Keratinocyte (primary cell): ENCODE results near the gene PLXNA1. TPM values are rescaled to one million over a fixed set of nuclear protein-coding genes. Genes with fewer than 3 reads are reported as not detected.

ENCODE experiments used
- DNase-seq: peaks from one replicate; pipeline ENCODE4 v3.0.0-alpha.2; 2011; ENCODE audit warnings: low read depth, missing footprints, low spot score
- FAIRE-seq: peaks from 2 replicates; lab custom pipeline; 2011; peaks lifted over from hg19 to GRCh38; lab: Jason Lieb, UNC
- H2AFZ ChIP-seq: 2 replicates; pipeline ENCODE4 v1.6.0; 2012; ENCODE audit warnings: low read length, control low read depth, inconsistent platforms; ENCODE audit not compliant: control insufficient read depth
- H3K27ac ChIP-seq: 2 replicates; pipeline ENCODE4 v1.5.1; 2011; ENCODE audit warnings: low read length; ENCODE audit not compliant: control insufficient read depth, insufficient read depth
- H3K27me3 ChIP-seq: 3 replicates; pipeline ENCODE4 v1.6.0; 2011; ENCODE audit warnings: low read length; ENCODE audit not compliant: control insufficient read depth, insufficient read depth; ENCODE audit errors: extremely low read depth
- H3K36me3 ChIP-seq, 2 experiments: 2 replicates in 1 of 2; 3 replicates in 1 of 2; pipeline ENCODE4 v1.5.1; 2011; ENCODE audit warnings: low read length in 2 of 2, mild to moderate bottlenecking in 1 of 2; ENCODE audit not compliant: control insufficient read depth in 2 of 2, insufficient read depth in 2 of 2; ENCODE audit errors: extremely low read depth in 1 of 2
- H3K4me1 ChIP-seq: 3 replicates; pipeline ENCODE4 v1.5.1; 2011; ENCODE audit warnings: low read length; ENCODE audit not compliant: control insufficient read depth, insufficient read depth; ENCODE audit errors: extremely low read depth
- H3K4me2 ChIP-seq: 3 replicates; pipeline ENCODE4 v1.6.0; 2011; ENCODE audit warnings: low read depth, low read length; ENCODE audit not compliant: control insufficient read depth, insufficient read depth; ENCODE audit errors: extremely low read depth
- H3K4me3 ChIP-seq, 3 experiments: fragments of 200-600 bp in 1 of 3; sonication (generic) in 1 of 3; 2 replicates in 2 of 3; 3 replicates in 1 of 3; pipeline ENCODE4 v1.5.1; 2011 to 2016; ENCODE audit warnings: low read length in 3 of 3, mild to moderate bottlenecking in 3 of 3, control low read depth in 2 of 3, inconsistent platforms in 1 of 3, low read depth in 1 of 3, mixed read lengths in 1 of 3, mixed run types in 1 of 3, moderate library complexity in 1 of 3; ENCODE audit not compliant: control insufficient read depth in 2 of 3, insufficient read depth in 2 of 3; ENCODE audit errors: extremely low read depth in 1 of 3
- H3K79me2 ChIP-seq: 2 replicates; pipeline ENCODE4 v1.6.0; 2012; ENCODE audit warnings: low read length; ENCODE audit not compliant: control insufficient read depth, insufficient read depth
- H3K9ac ChIP-seq: 3 replicates; pipeline ENCODE4 v1.6.0; 2011; ENCODE audit warnings: low read length; ENCODE audit not compliant: control insufficient read depth, insufficient read depth; ENCODE audit errors: extremely low read depth
- H3K9me1 ChIP-seq: 3 replicates; pipeline ENCODE4 v1.6.0; 2011; ENCODE audit warnings: low read length; ENCODE audit not compliant: control insufficient read depth, insufficient read depth; ENCODE audit errors: extremely low read depth
- H3K9me3 ChIP-seq: 2 replicates; pipeline ENCODE4 v1.5.1; 2012; ENCODE audit warnings: low read depth, low read length; ENCODE audit not compliant: control insufficient read depth
- H4K20me1 ChIP-seq: 3 replicates; pipeline ENCODE4 v1.6.0; 2011; ENCODE audit warnings: low read length; ENCODE audit not compliant: control insufficient read depth, insufficient read depth; ENCODE audit errors: extremely low read depth
- CTCF ChIP-seq, 3 experiments: IDR thresholded peaks in 1 of 3; conservative IDR thresholded peaks in 1 of 3; optimal IDR thresholded peaks in 1 of 3; 2 replicates in 2 of 3; 3 replicates in 1 of 3; pipeline versions ENCODE3 to v1.5.1; 2011; ENCODE audit warnings: low read length in 3 of 3, mild to moderate bottlenecking in 3 of 3, moderate library complexity in 2 of 3, control low read depth in 1 of 3, inconsistent platforms in 1 of 3; ENCODE audit not compliant: insufficient read depth in 2 of 3; ENCODE audit errors: extremely low read depth in 1 of 3
- EZH2 ChIP-seq: IDR thresholded peaks from one replicate; pipeline ENCODE4 v1.6.1; 2012; ENCODE audit warnings: inconsistent platforms, mild to moderate bottlenecking, low read length, moderate library complexity
- dilution Hi-C: fragments of 300-500 bp; cut with MboI; formaldehyde crosslinking; loops from one replicate; pipeline ENCODE4 v1.7.0; 2020; ENCODE audit warnings: low sequenced_read_pairs; ENCODE audit not compliant: extremely low pct_ligation_motif_present
- polyA plus RNA-seq, 5 experiments: library from polyadenylated mRNA; depleted of rRNA in 3 of 5; stranded (reverse) in 3 of 5; stranded (forward) in 1 of 5; unstranded in 1 of 5; fragments of >200 nt; gene quantifications; 1 replicate in 1 of 5; 2 replicates in 3 of 5; 3 replicates in 1 of 5; pipeline versions ENCODE4 v1.2.1 to v1.2.3, GENCODE V29; 2011 to 2012; ENCODE audit warnings: missing spikeins in 2 of 5, low read depth in 1 of 5, low replicate concordance in 1 of 5

PLXNA1 gene
- polyA plus RNA-seq, 1 donor (not counting 4 experiments of a cell fraction or from before 2014, with no cell fraction given) = 38.4 TPM

DNA sequence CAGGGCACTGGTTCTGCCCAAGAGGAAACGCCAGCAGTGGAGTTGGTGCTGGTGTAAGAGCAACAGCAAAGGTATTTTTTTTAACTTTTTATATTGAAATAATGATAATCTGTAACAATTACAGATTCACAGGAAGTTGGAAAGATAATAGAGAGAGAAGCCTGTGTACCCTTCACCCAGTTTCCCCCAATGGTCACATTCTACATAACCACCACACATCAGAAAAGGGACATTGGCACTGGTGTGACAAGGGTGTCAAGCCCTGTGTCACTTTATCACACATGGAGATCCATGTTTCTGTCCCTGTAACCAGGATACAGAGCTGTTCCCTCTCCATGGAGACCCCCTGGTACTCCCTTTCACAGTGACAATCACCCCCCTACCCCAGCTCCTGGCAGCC, 9.1 kb upstream of the PLXNA1 start:
- Histone ChIP-seq H3K4me3 (no peak overlapping the region), H3K9me1 (no peaks in the 10 kb centered on the region), H3K36me3 (no peaks in the 10 kb centered on the region), H3K27ac (no peak overlapping the region), H3K9ac (no peak overlapping the region), H2AFZ (no peak overlapping the region), H3K4me2 (no peak overlapping the region), H3K4me1 (no peaks in the 10 kb centered on the region), H3K9me3 (peaks cover 5% of the 10 kb centered on the region), H3K79me2 (no peaks in the 10 kb centered on the region), H3K27me3 (no peaks in the 10 kb centered on the region), H4K20me1 (no peaks in the 10 kb centered on the region)
- dilution Hi-C loops = no loop called here
- TF ChIP-seq CTCF (optimal IDR thresholded peaks at IDR 0.05 in 1 of 3, IDR thresholded peaks at IDR 0.05 in 1 of 3, conservative IDR thresholded peaks at IDR 0.05 in 1 of 3; ENCODE audit: extremely low read depth in 1 of 3, insufficient read depth in 2 of 3, low read length in 3 of 3) (no peak), EZH2 (no peak)
- FAIRE-seq (no peak), DNase-seq (no peak)

GRCh38 chr3:126974756-126975155, 8.2 kb upstream of the PLXNA1 start:
- Histone ChIP-seq H3K27ac (no peak overlapping the region), H3K4me2 (no peak overlapping the region), H3K79me2 (no peaks in the 10 kb centered on the region), H3K9ac (no peak overlapping the region), H3K9me3 (peaks cover 5% of the 10 kb centered on the region), H3K27me3 (no peaks in the 10 kb centered on the region), H4K20me1 (no peaks in the 10 kb centered on the region), H2AFZ (no peak overlapping the region), H3K4me1 (no peaks in the 10 kb centered on the region), H3K4me3 (no peak overlapping the region), H3K9me1 (no peaks in the 10 kb centered on the region), H3K36me3 (no peaks in the 10 kb centered on the region)
- FAIRE-seq (no peak), DNase-seq (no peak)
- no peak for TF ChIP-seq EZH2
- TF ChIP-seq CTCF (optimal IDR thresholded peaks at IDR 0.05 in 1 of 3, IDR thresholded peaks at IDR 0.05 in 1 of 3, conservative IDR thresholded peaks at IDR 0.05 in 1 of 3; ENCODE audit: extremely low read depth in 1 of 3, insufficient read depth in 2 of 3, low read length in 3 of 3) = no peak
- dilution Hi-C loops = no loop called here
